A549 (cell line): ENCODE data around the gene CARD10. TPM values are rescaled to one million over a fixed set of nuclear protein-coding genes. Genes with fewer than 3 reads are reported as not detected.
A peak's percentile ranks its signal among the peaks of the same experiment; 100 is the strongest.

ENCODE experiments used
- ATAC-seq, 2 experiments: fragments of 200-7000 bp in 1 of 2; fragments of >200 bp in 1 of 2; cut with Nextera tagmentation in 1 of 2; cut with Tn5 transposase in 1 of 2; 3 replicates each; pipeline versions ENCODE4 v1.8.0 to v1.9.1; 2018 to 2020; ENCODE audit warnings: mild to moderate bottlenecking in 1 of 2, moderate library complexity in 1 of 2
- CTCF ChIA-PET: fragments of 300-600 bp; sonication (Branson Sonifier 250); formaldehyde crosslinking; extraction: SDS; loops from one replicate; lab custom pipeline; 2021; ENCODE audit warnings: antibody characterized with exemption, inconsistent platforms; lab: Yijun Ruan, JAX
- POLR2A ChIA-PET: fragments of 350-600 bp; formaldehyde crosslinking; extraction: SDS; loops from one replicate; lab custom pipeline; 2021; ENCODE audit warnings: antibody characterized with exemption, inconsistent platforms; lab: Yijun Ruan, JAX
- DNase-seq, 2 experiments: peaks; one replicate each; pipeline versions ENCODE4 v3.0.0 to v3.0.0-alpha.2; 2011 to 2016; ENCODE audit warnings: low read depth in 1 of 2, low spot score in 1 of 2
- FAIRE-seq: peaks from 2 replicates; lab custom pipeline; 2011; peaks lifted over from hg19 to GRCh38; lab: Jason Lieb, UNC
- H3K27ac ChIP-seq, 2 experiments: fragments of >200 bp; sonication (Bioruptor Twin); formaldehyde crosslinking; 3 replicates each; pipeline ENCODE4 v1.5.1; 2016 to 2017
- H3K4me1 ChIP-seq: fragments of >200 bp; sonication (Bioruptor Twin); formaldehyde crosslinking; 3 replicates; pipeline ENCODE4 v1.6.1; 2016
- H3K4me2 ChIP-seq: fragments of >200 bp; sonication (Bioruptor Twin); formaldehyde crosslinking; 3 replicates; pipeline ENCODE4 v1.6.1; 2016
- H3K4me3 ChIP-seq: fragments of >200 bp; sonication (Bioruptor Twin); formaldehyde crosslinking; 3 replicates; pipeline ENCODE4 v1.5.1; 2016
- H3K9me3 ChIP-seq: fragments of >200 bp; sonication (Bioruptor Twin); formaldehyde crosslinking; 3 replicates; pipeline ENCODE4 v1.6.1; 2016
- CBX2 ChIP-seq: fragments of 200-600 bp; sonication (generic); IDR thresholded peaks from 2 replicates; pipeline ENCODE4 v1.6.1; 2016; ENCODE audit warnings: low read depth, mild to moderate bottlenecking, borderline replicate concordance
- CBX8 ChIP-seq: fragments of 200-600 bp; sonication (generic); IDR thresholded peaks from 2 replicates; pipeline ENCODE4 v1.6.1; 2016
- CHD2 ChIP-seq: fragments of 150-350 bp; IDR thresholded peaks from 2 replicates; pipeline ENCODE4 v1.6.1; 2014; ENCODE audit warnings: low read length; ENCODE audit not compliant: partially characterized antibody
- EHF ChIP-seq: fragments of 250-450 bp; sonication (Bioruptor Pico); IDR thresholded peaks from 2 replicates; pipeline ENCODE4 v1.5.0; 2020; ENCODE audit warnings: mild to moderate bottlenecking
- ESRRA ChIP-seq: fragments of 150-350 bp; IDR thresholded peaks from 2 replicates; pipeline ENCODE4 v1.6.1; 2014; ENCODE audit warnings: mild to moderate bottlenecking, low read length, borderline replicate concordance
- FOXS1 ChIP-seq: fragments of 250-450 bp; sonication (Bioruptor Pico); IDR thresholded peaks from 2 replicates; pipeline ENCODE4 v1.5.0; 2020; ENCODE audit warnings: mild to moderate bottlenecking, moderate library complexity
- GATA3 ChIP-seq: IDR thresholded peaks from 2 replicates; pipeline ENCODE4 v1.6.1; 2012; ENCODE audit warnings: borderline replicate concordance
- HOXB5 ChIP-seq: fragments of 250-450 bp; sonication (Bioruptor Pico); IDR thresholded peaks from 2 replicates; pipeline ENCODE4 v1.5.0; 2020; ENCODE audit warnings: mild to moderate bottlenecking, moderate library complexity
- JUNB ChIP-seq: fragments of >200 bp; sonication (Bioruptor Twin); formaldehyde crosslinking; IDR thresholded peaks from 2 replicates; pipeline ENCODE4 v1.6.1; 2016
- KDM1A ChIP-seq: fragments of 200-600 bp; sonication (generic); IDR thresholded peaks from 2 replicates; pipeline ENCODE4 v1.6.1; 2016; ENCODE audit warnings: low read depth, mild to moderate bottlenecking
- MAFK ChIP-seq: fragments of 450-650 bp; IDR thresholded peaks from 2 replicates; pipeline ENCODE4 v1.6.1; 2014; ENCODE audit not compliant: partially characterized antibody
- POLR2AphosphoS2 ChIP-seq: conservative IDR thresholded peaks from 2 replicates; pipeline ENCODE4 v1.6.1; 2012; ENCODE audit warnings: low read length, improper control_type of control experiment, inconsistent platforms
- RAD21 ChIP-seq, 2 experiments: fragments of >200 bp in 1 of 2; sonication (Bioruptor Twin) in 1 of 2; formaldehyde crosslinking in 1 of 2; IDR thresholded peaks in 1 of 2; conservative IDR thresholded peaks in 1 of 2; 2 replicates in 1 of 2; 3 replicates in 1 of 2; pipeline ENCODE4 v1.6.1; 2012 to 2018; ENCODE audit warnings: inconsistent platforms in 1 of 2
- RCOR1 ChIP-seq: fragments of 150-350 bp; IDR thresholded peaks from 2 replicates; pipeline ENCODE4 v1.6.1; 2014; ENCODE audit warnings: antibody characterized with exemption, low read length, low read depth
- TFCP2L1 ChIP-seq: fragments of 250-450 bp; sonication (Bioruptor Pico); IDR thresholded peaks from 2 replicates; pipeline ENCODE4 v1.5.0; 2021; ENCODE audit warnings: mild to moderate bottlenecking
- TP53 ChIP-seq: fragments of 250-450 bp; sonication (Bioruptor Pico); IDR thresholded peaks from 2 replicates; pipeline ENCODE4 v1.5.0; 2021; ENCODE audit warnings: mild to moderate bottlenecking, moderate library complexity
- ZC3H11A ChIP-seq: fragments of 450-650 bp; IDR thresholded peaks from 2 replicates; pipeline ENCODE4 v1.6.1; 2014; ENCODE audit warnings: antibody characterized with exemption, mild to moderate bottlenecking
- ZNF302 ChIP-seq: fragments of 250-450 bp; sonication (Bioruptor Pico); IDR thresholded peaks from 2 replicates; pipeline ENCODE4 v1.9.0; 2021; ENCODE audit warnings: inconsistent platforms, mild to moderate bottlenecking, moderate library complexity
- ZSCAN20 ChIP-seq: fragments of 250-450 bp; sonication (Bioruptor Pico); IDR thresholded peaks from 2 replicates; pipeline ENCODE4 v1.8.0; 2022; ENCODE audit warnings: mild to moderate bottlenecking, moderate library complexity
- WGBS: methylation state at CpG from one replicate; pipeline ENCODE4 v1.1.6; 2017; ENCODE audit errors: missing lambda C conversion rate; 5-methylcytosine and 5-hydroxymethylcytosine counted together
- polyA plus RNA-seq, 4 experiments: library from polyadenylated mRNA; depleted of rRNA in 3 of 4; stranded (reverse); fragments of >200 nt; fragmentation: RNase III in 1 of 4; extraction: RNeasy Plus Mini Kit Qiagen cat#74134 plus additional on column Dnase treatment in 1 of 4; gene quantifications; 2 replicates in 3 of 4; 3 replicates in 1 of 4; pipeline ENCODE4 v1.2.3, GENCODE V29; 2011 to 2017
- TF ChIP-seq, protein P1 (sequence below): fragments of 250-450 bp; sonication (Bioruptor Pico); IDR thresholded peaks from 2 replicates; pipeline ENCODE4 v1.5.0; 2021; ENCODE audit warnings: mild to moderate bottlenecking, moderate library complexity, borderline replicate concordance
- TF ChIP-seq, protein P2 (sequence below): fragments of 250-450 bp; sonication (Bioruptor Pico); IDR thresholded peaks from 2 replicates; pipeline ENCODE4 v1.5.0; 2020; ENCODE audit warnings: low read depth, mild to moderate bottlenecking, moderate library complexity
- TF ChIP-seq, protein P3 (sequence below): fragments of 150-350 bp; IDR thresholded peaks from 2 replicates; pipeline ENCODE4 v1.6.1; 2014; ENCODE audit warnings: low read depth, mild to moderate bottlenecking, low read length
- TF ChIP-seq, protein P4 (sequence below): IDR thresholded peaks from 2 replicates; pipeline ENCODE4 v1.6.1; 2012
- TF ChIP-seq, protein P5 (sequence below): fragments of >200 bp; sonication (Bioruptor Twin); formaldehyde crosslinking; IDR thresholded peaks from 3 replicates; pipeline ENCODE4 v1.6.1; 2016
- TF ChIP-seq, protein P6 (sequence below): fragments of 450-650 bp; IDR thresholded peaks from 2 replicates; pipeline ENCODE4 v1.6.1; 2014; ENCODE audit warnings: antibody characterized with exemption

The CARD10 gene
- polyA plus RNA-seq, 2 of the 4 experiments (the other 2 are of a cell fraction), result 8.3 to 15.3 TPM

DNA sequence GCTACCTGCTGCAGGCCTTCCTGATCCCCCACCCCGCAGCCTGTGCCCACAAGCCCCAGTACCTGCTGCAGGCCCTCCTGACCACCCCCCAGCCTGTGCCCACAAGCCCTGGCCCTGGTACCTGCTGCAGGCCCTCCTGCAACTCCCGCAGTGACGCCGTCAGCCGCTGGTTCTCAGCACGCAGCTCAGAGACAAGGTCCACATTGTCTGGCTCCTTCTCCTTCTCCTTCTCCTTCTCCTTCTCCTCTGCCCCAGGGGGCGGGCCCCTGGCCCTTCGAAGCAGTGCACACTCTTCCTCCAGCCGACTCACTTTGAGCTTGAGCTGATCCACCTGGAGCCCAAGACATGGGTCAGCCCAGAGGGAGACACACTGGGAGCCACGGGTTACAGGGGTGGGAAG lies 9.1 kb downstream of the CARD10 start (continued):
- TF ChIP-seq, protein P1, sequence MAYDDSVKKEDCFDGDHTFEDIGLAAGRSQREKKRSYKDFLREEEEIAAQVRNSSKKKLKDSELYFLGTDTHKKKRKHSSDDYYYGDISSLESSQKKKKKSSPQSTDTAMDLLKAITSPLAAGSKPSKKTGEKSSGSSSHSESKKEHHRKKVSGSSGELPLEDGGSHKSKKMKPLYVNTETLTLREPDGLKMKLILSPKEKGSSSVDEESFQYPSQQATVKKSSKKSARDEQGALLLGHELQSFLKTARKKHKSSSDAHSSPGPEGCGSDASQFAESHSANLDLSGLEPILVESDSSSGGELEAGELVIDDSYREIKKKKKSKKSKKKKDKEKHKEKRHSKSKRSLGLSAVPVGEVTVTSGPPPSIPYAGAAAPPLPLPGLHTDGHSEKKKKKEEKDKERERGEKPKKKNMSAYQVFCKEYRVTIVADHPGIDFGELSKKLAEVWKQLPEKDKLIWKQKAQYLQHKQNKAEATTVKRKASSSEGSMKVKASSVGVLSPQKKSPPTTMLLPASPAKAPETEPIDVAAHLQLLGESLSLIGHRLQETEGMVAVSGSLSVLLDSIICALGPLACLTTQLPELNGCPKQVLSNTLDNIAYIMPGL (CRISPR knock-in tag), result no peak
- TF ChIP-seq JUNB (no peak), ZSCAN20 (CRISPR knock-in tag) (no peak), TFCP2L1 (no peak), RAD21 (conservative IDR thresholded peaks at IDR 0.05 in 1 of 2, IDR thresholded peaks at IDR 0.05 in 1 of 2) (no peak), MAFK (no peak)
- TF ChIP-seq, protein P2, sequence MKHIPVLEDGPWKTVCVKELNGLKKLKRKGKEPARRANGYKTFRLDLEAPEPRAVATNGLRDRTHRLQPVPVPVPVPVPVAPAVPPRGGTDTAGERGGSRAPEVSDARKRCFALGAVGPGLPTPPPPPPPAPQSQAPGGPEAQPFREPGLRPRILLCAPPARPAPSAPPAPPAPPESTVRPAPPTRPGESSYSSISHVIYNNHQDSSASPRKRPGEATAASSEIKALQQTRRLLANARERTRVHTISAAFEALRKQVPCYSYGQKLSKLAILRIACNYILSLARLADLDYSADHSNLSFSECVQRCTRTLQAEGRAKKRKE, result no peak

DNA sequence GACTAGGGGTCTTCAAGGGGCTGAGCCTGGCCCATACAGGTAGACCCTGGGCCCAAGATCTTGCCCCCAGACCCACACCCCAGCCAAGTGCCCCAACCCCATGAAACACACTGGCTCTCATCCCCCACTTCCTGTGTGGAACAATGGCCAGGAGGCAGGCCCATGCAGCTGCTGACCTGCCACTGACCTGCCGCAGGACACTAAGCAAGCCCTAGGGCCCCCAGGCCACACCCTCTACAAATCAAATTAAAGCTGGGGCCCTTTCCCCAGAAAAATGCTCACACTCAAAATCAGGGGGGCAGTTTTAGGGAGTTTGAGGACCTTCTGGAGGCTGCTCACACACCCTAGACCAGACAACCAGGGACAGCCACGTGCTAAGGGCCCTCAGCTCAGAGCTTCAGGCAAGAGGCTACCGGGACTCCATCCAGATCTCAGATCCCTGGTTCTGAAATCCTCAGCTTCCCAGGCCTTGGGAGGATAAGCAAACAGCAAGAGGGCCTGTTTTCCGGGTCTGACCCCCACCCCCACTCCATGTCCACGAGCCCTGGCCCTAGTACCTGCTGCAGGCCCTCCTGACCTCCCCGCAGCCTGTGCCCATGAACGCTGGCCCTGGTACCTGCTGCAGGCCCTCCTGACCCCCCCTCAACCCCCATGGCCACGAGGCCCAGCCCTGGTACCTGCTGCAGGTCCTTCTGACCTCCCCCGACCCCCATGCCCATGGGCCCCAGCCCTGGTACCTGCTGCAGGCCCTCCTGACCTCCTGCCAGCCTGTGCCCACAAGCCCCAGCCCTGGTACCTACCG lies 10.0 kb downstream of the CARD10 start:
- FAIRE-seq, result no peak
- ATAC-seq, result peak in 1 of 2 experiments; percentile 39; a peak in 2 of 6 replicates
- peak overlapping the region; percentile 51 for H3K4me2 ChIP-seq
- H3K9me3 ChIP-seq, result no peaks in the 10 kb centered on the region
- POLR2A ChIA-PET, result no interaction called here
- H3K4me1 ChIP-seq, result peaks cover 61% of the 10 kb centered on the region
- WGBS, result 26% methylated on average over 3 of the region's 10 CpGs
- no peak for TF ChIP-seq JUNB
- no peak for TF ChIP-seq TFCP2L1
- no peak for TF ChIP-seq ZC3H11A
- TF ChIP-seq TP53 (CRISPR knock-in tag), result no peak
- TF ChIP-seq, protein P3, sequence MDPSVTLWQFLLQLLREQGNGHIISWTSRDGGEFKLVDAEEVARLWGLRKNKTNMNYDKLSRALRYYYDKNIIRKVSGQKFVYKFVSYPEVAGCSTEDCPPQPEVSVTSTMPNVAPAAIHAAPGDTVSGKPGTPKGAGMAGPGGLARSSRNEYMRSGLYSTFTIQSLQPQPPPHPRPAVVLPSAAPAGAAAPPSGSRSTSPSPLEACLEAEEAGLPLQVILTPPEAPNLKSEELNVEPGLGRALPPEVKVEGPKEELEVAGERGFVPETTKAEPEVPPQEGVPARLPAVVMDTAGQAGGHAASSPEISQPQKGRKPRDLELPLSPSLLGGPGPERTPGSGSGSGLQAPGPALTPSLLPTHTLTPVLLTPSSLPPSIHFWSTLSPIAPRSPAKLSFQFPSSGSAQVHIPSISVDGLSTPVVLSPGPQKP, result no peak
- TF ChIP-seq CHD2, result no peak
- TF ChIP-seq, protein P4, sequence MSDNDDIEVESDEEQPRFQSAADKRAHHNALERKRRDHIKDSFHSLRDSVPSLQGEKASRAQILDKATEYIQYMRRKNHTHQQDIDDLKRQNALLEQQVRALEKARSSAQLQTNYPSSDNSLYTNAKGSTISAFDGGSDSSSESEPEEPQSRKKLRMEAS, result peak; percentile 38; the same call in 1 of the 2 replicates
- no peak overlapping the region for H3K4me3 ChIP-seq
- DNase-seq, result no peak
- CTCF ChIA-PET, result interaction anchor here (1.2 to 2.5 kb wide), 4 partner anchors 16 to 309 kb away, joined by 4 to 7 read pairs (median 6); no protein-coding TSS in a partner anchor
- peak overlapping the region; percentile 80 to 88 for H3K27ac ChIP-seq

DNA sequence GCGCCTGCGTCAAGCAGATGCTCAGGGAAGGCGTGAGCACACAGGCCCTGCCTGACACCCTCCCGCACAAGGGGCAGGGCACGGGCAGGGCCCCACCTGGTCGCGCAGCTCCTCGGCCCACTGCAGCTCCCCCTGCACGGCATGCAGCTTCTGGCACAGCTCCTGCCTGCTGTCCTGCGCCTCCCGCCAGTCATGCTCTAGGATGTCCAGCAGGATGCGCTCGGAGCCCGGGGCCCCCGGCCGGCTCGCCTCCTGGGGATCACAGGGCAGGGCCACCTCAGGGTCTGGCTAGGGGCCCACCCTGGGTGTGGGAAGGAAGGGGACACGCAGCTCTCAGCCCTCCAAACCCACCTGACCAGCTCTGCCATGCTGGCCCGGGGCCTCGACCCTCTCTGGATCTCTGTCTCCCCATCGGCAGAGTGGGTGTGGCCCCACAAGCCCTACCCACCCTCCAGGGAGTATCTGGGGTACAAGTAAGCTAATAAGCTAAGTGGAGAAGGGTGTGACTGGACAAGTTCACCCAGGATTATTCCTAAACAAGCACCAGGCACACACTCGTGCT lies 10.7 kb downstream of the CARD10 start:
- no peaks in the 10 kb centered on the region for H3K9me3 ChIP-seq
- WGBS, result 93% methylated on average over 14 of the region's 22 CpGs
- H3K4me1 ChIP-seq, result peaks cover 63% of the 10 kb centered on the region
- TF ChIP-seq CBX2 (no peak), ZSCAN20 (CRISPR knock-in tag) (no peak), EHF (CRISPR knock-in tag) (no peak), MAFK (no peak), RCOR1 (no peak), FOXS1 (CRISPR knock-in tag) (no peak), HOXB5 (CRISPR knock-in tag) (no peak), ESRRA (no peak), GATA3 (no peak), CBX8 (no peak), POLR2AphosphoS2 (no peak), KDM1A (no peak), ZNF302 (no peak)
- TF ChIP-seq, protein P3, result no peak
- TF ChIP-seq, protein P5, sequence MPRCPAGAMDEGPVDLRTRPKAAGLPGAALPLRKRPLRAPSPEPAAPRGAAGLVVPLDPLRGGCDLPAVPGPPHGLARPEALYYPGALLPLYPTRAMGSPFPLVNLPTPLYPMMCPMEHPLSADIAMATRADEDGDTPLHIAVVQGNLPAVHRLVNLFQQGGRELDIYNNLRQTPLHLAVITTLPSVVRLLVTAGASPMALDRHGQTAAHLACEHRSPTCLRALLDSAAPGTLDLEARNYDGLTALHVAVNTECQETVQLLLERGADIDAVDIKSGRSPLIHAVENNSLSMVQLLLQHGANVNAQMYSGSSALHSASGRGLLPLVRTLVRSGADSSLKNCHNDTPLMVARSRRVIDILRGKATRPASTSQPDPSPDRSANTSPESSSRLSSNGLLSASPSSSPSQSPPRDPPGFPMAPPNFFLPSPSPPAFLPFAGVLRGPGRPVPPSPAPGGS, result no peak
- TF ChIP-seq, protein P6, sequence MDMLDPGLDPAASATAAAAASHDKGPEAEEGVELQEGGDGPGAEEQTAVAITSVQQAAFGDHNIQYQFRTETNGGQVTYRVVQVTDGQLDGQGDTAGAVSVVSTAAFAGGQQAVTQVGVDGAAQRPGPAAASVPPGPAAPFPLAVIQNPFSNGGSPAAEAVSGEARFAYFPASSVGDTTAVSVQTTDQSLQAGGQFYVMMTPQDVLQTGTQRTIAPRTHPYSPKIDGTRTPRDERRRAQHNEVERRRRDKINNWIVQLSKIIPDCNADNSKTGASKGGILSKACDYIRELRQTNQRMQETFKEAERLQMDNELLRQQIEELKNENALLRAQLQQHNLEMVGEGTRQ, result no peak
- ATAC-seq, result peak in 1 of 2 experiments; percentile 49; a peak in 3 of 6 replicates
- no peak for FAIRE-seq
- no peak for DNase-seq
- ChIA-PET CTCF (interaction anchor here (0.8 to 2.5 kb wide), 5 partner anchors 15 to 309 kb away, joined by 3 to 7 read pairs (median 5); no protein-coding TSS in a partner anchor), POLR2A (no interaction called here)
- peak overlapping the region; percentile 80 to 88 for H3K27ac ChIP-seq
- no peak overlapping the region for H3K4me3 ChIP-seq
- peak overlapping the region; percentile 51 for H3K4me2 ChIP-seq
